ENCODE results near the gene MAP2K6. TPM values are rescaled to one million over a fixed set of nuclear protein-coding genes. Genes with fewer than 3 reads are reported as not detected.
A peak's percentile ranks its signal among the peaks of the same experiment; 100 is the strongest.

Gene MAP2K6
- 1 to 10 TPM in 7 of 9 donors, under 1 TPM in 2; 0.83 to 5.1 (median 1.8) TPM for total RNA-seq
- 1 to 10 TPM in 1 of 2 donors, under 1 TPM in 1; 0.61 to 1.3 TPM for polyA plus RNA-seq
- long read RNA-seq, donor 1, full-length matches to known transcripts, result 1 of 3 reads
- long read RNA-seq, donor 1, partial matches to known transcripts, result 1 of 3 reads
- long read RNA-seq, donor 1, other reads (novel, unspliced or antisense), result 1 of 3 reads
- long read RNA-seq, donor 2, full-length matches to known transcripts, result 3 of 4 reads
- long read RNA-seq, donor 2, partial matches to known transcripts, result 0 of 4 reads
- long read RNA-seq, donor 2, other reads (novel, unspliced or antisense), result 1 of 4 reads
- long read RNA-seq, donor 3, result 0 reads

- H3K9me3 ChIP-seq, result no peaks in the 10 kb centered on the region
- peaks cover 0 to 35% (median 15%) of the 10 kb centered on the region in 12 donors for H3K4me1 ChIP-seq
- WGBS, 4 donors, result 0 to 1% (median 1%) methylated on average over 27 of the region's 27 CpGs
- TF ChIP-seq, protein P1, sequence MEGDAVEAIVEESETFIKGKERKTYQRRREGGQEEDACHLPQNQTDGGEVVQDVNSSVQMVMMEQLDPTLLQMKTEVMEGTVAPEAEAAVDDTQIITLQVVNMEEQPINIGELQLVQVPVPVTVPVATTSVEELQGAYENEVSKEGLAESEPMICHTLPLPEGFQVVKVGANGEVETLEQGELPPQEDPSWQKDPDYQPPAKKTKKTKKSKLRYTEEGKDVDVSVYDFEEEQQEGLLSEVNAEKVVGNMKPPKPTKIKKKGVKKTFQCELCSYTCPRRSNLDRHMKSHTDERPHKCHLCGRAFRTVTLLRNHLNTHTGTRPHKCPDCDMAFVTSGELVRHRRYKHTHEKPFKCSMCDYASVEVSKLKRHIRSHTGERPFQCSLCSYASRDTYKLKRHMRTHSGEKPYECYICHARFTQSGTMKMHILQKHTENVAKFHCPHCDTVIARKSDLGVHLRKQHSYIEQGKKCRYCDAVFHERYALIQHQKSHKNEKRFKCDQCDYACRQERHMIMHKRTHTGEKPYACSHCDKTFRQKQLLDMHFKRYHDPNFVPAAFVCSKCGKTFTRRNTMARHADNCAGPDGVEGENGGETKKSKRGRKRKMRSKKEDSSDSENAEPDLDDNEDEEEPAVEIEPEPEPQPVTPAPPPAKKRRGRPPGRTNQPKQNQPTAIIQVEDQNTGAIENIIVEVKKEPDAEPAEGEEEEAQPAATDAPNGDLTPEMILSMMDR (IDR thresholded peaks at IDR 0.05), result no peak
- TF ChIP-seq POLR2A (IDR thresholded peaks at IDR 0.05), result no peak
- H3K36me3 ChIP-seq, result no peaks in the 10 kb centered on the region
- H3K4me3 ChIP-seq, result peak within 1 kb of the TSS; percentile 12 to 75 (median 59)
- intact Hi-C loops (cut with DNase I), result loop anchor here in 3 of 10 donors (5.0 to 10.0 kb wide), 5 partner anchors 50 to 110 kb away; no protein-coding TSS in a partner anchor
- peak within 1 kb of the TSS in 9 of 12 donors; percentile 4 to 62 (median 43) for H3K27ac ChIP-seq
- DNase-seq (peak; percentile 79 to 91 (median 81)), ATAC-seq (peak; percentile 93 to 99 (median 98))
- no peaks in the 10 kb centered on the region for H3K27me3 ChIP-seq
Observed at GRCh38 chr17:69414408-69415274, at the start of gene MAP2K6. MAP2K6 (plus strand) TSS chr17:69414697; CDS start chr17:69414985, 288 bp downstream.

- ATAC-seq (no peak), DNase-seq (no peak)
- WGBS, 4 donors, result 51 to 62% (median 57%) methylated on average over 3 of the region's 3 CpGs
- intact Hi-C loops (cut with DNase I), result no loop called here
- Histone ChIP-seq H3K4me3 (no peak overlapping the region), H3K9me3 (no peaks in the 10 kb centered on the region), H3K27me3 (no peaks in the 10 kb centered on the region), H3K27ac (no peak overlapping the region), H3K4me1 (no peaks in the 10 kb centered on the region), H3K36me3 (no peaks in the 10 kb centered on the region)
- TF ChIP-seq POLR2A (IDR thresholded peaks at IDR 0.05), result no peak
- TF ChIP-seq, protein P1 (IDR thresholded peaks at IDR 0.05), result no peak
Observed at GRCh38 chr17:69367298-69367697, 47.2 kb upstream of the MAP2K6 start.

DNA sequence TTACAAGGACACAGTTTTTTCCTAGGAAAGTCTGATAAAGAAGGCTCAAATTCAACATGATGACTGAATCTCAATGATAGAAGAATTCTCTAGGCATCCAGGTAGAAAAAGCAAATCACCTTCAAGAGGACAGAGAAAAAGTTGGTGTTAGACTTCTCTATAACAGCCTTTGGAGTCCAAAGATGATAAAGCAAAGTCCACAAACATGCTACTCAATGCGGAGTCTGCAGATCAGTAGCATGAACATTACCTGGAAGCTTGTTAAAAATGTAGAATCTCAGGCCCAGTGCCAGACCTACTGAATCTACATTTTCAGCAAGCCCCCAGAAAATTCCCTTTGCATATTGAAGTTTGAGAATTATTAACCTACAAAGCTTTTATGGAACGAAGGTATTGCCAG is 41.4 kb upstream of the MAP2K6 start:
- Histone ChIP-seq H3K36me3 (no peaks in the 10 kb centered on the region), H3K27ac (no peak overlapping the region), H3K4me3 (no peak overlapping the region), H3K9me3 (no peaks in the 10 kb centered on the region), H3K4me1 (peaks cover 0 to 7% (median 0%) of the 10 kb centered on the region in 12 donors), H3K27me3 (no peaks in the 10 kb centered on the region)
- DNase-seq, result no peak
- WGBS, 4 donors, result 95 to 98% (median 96%) methylated on average over 2 of the region's 2 CpGs
- intact Hi-C loops (cut with DNase I), result no loop called here
- ATAC-seq, result no peak
- TF ChIP-seq, protein P1 (IDR thresholded peaks at IDR 0.05), result no peak
- no peak for TF ChIP-seq POLR2A (IDR thresholded peaks at IDR 0.05)

DNA sequence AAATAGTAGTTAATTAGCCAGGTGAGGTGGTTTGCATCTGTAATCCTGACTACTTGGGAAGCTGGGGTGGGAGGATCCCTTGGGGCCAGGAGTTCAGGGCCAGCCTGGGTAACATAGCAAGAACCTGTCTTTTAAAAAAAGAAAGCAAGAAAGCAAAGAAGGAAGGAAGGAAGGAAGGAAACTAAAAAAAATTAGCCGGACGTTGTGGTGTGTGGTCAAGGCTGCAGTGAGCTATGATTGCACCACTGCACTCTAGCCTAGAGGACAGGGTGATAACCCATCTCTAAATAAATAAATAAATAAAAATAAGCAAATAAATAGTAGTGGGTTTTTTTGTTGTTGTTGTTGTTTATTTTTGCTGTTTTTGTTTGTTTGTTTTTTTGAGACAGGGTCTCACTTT is 39.3 kb upstream of the MAP2K6 start:
- Histone ChIP-seq H3K4me3 (no peak overlapping the region), H3K4me1 (peaks cover 0 to 7% (median 0%) of the 10 kb centered on the region in 12 donors), H3K36me3 (no peaks in the 10 kb centered on the region), H3K9me3 (no peaks in the 10 kb centered on the region), H3K27me3 (no peaks in the 10 kb centered on the region), H3K27ac (no peak overlapping the region)
- intact Hi-C loops (cut with DNase I), result loop anchor here in 1 of 10 donors (5.0 kb wide), 1 partner anchor 52 kb away; no protein-coding TSS in a partner anchor
- WGBS, 4 donors, result 44 to 63% (median 58%) methylated on average over 2 of the region's 2 CpGs
- DNase-seq (no peak), ATAC-seq (no peak)
- TF ChIP-seq, protein P1 (IDR thresholded peaks at IDR 0.05), result no peak
- no peak for TF ChIP-seq POLR2A (IDR thresholded peaks at IDR 0.05)

Data from heart left ventricle (tissue), 16 donors.